ENCODE results near the gene ABCA13.
A peak's percentile ranks its signal among the peaks of the same experiment; 100 is the strongest.

Gene ABCA13

DNA sequence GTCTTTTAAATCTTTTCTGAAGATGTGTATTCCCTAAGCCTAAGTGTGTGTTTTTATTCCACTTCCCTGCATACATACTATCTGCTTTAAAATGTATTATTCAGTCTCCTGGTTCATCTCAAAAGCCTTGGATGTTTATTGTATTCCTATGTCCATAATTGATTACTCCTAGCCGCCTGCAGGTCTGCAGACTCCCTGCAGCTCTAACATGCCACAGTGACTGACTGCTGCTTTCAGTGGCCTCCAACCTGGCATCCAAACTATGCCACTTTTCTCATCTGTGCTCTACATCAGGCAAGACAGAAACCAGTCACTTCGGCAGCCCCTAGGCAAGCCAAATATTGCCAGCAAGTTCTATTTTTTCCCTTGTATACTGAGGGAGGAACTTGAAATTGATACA lies 81.7 kb downstream of the ABCA13 start:
- no peaks in the 10 kb centered on the region for H4K20me1 ChIP-seq
- H3K4me3 ChIP-seq: no peak overlapping the region
- TF ChIP-seq Cebpa-rat (IDR thresholded peaks at IDR 0.05): no peak
- H3K27me3 ChIP-seq: no peaks in the 10 kb centered on the region
- H3K36me3 ChIP-seq: no peaks in the 10 kb centered on the region
- H3K27ac ChIP-seq: no peak overlapping the region
- H3K9ac ChIP-seq: no peak overlapping the region
- H3K9me3 ChIP-seq: peaks cover 3% of the 10 kb centered on the region; the same call in 1 of the 2 replicates
- peaks cover 16% of the 10 kb centered on the region for H3K4me1 ChIP-seq
- peak overlapping the region; percentile 46 for H3K4me2 ChIP-seq

DNA sequence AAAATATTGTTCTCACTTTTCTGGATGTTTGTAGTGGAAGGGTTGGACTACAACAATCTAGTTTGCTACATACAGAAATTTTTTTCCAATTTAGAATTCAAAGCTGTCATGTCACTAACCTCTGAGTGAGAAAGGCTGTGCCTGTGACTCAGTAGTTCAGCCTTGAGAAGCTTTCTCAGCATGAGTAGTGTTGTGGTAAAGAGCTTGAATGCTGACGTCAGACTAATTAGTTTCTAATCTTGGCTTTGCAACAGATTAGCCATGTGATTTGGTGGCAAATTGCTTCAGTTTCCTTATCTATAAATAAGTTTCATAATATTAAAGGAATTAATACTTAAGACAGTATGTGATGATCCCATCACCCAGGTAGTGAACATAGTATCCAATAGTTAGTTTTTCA lies 83.8 kb downstream of the ABCA13 start:
- Histone ChIP-seq H3K4me3 (no peak overlapping the region), H3K36me3 (no peaks in the 10 kb centered on the region), H3K27ac (no peak overlapping the region), H3K27me3 (no peaks in the 10 kb centered on the region), H3K4me2 (no peak overlapping the region), H4K20me1 (no peaks in the 10 kb centered on the region), H3K9ac (no peak overlapping the region), H3K9me3 (peaks cover 3% of the 10 kb centered on the region; the same call in 1 of the 2 replicates), H3K4me1 (peaks cover 22% of the 10 kb centered on the region)
- TF ChIP-seq Cebpa-rat (IDR thresholded peaks at IDR 0.05): no peak

DNA sequence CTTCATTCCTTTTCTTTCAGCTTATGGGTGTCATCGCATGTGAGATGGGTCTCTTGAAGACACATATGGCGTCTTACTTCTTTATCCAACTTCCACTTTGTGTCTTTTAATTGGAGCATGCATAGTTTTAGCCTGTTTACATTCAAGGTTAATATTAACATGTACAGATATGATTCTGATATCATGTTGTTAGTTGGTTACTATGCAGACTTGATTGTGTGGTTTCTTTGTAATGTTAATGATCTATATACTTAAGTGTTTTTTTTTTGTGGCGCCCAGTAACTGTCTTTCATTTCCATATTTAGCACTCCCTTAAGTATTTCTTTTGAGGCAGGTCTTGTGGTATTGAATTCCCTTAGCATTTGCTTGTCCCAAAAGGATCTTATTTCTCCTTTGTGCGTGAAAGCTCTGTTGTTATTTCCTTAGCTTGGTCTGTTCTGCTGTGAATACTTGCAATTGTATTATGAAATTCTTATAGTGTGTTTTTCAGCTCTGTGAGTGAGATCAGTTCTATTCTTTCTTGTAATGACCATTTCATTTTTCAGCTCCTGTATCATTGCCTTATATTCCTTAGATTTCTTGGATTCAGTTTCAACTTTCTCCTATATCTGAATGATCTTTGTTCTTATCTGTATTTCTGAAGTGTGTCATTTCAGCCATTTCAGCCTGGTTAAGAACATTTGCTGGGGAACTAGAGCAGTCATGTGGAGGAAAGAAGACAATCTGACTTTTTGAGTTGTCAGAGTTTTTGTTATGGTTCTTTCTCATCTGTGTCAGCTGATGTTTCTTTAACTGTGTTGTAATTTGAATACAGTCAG lies 88.4 kb downstream of the ABCA13 start:
- no peaks in the 10 kb centered on the region for H4K20me1 ChIP-seq
- no peak overlapping the region for H3K9ac ChIP-seq
- no peaks in the 10 kb centered on the region for H3K36me3 ChIP-seq
- TF ChIP-seq Cebpa-rat (IDR thresholded peaks at IDR 0.05): no peak
- peaks cover 3% of the 10 kb centered on the region; the same call in 1 of the 2 replicates for H3K9me3 ChIP-seq
- H3K4me3 ChIP-seq: no peak overlapping the region
- H3K27me3 ChIP-seq: no peaks in the 10 kb centered on the region
- no peak overlapping the region for H3K27ac ChIP-seq
- peaks cover 9% of the 10 kb centered on the region; the same call in 1 of the 2 replicates for H3K4me1 ChIP-seq
- peak overlapping the region; percentile 10; the same call in 1 of the 2 replicates for H3K4me2 ChIP-seq

DNA sequence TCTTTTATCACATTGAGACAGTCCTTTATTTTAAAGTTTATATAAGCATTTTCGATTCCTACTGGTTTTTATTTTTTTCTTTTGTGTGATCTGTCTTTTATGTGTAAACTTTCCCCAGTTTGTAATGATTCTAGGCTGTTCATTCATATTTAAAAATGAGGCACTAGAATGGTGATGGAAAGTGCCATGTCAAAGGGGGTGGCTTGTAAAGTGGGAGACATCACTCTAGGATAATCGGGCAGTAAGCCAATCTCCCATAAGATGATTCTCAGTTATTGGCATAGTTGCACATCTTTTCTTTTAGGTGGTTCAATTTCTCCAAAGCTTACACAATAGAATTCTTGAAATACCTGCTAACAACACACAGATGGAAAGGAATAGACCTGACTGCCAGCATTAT lies 90.4 kb downstream of the ABCA13 start:
- no peak overlapping the region for H3K9ac ChIP-seq
- H3K4me1 ChIP-seq: peaks cover 9% of the 10 kb centered on the region; the same call in 1 of the 2 replicates
- TF ChIP-seq Cebpa-rat (IDR thresholded peaks at IDR 0.05): no peak
- no peaks in the 10 kb centered on the region for H3K27me3 ChIP-seq
- H3K4me2 ChIP-seq: no peak overlapping the region
- no peaks in the 10 kb centered on the region for H3K36me3 ChIP-seq
- no peaks in the 10 kb centered on the region for H4K20me1 ChIP-seq
- no peak overlapping the region for H3K27ac ChIP-seq
- no peak overlapping the region for H3K4me3 ChIP-seq
- 0 out of 2 replicates have a peak, but pooled peaks cover 3% of the 10 kb centered on the region for H3K9me3 ChIP-seq

DNA sequence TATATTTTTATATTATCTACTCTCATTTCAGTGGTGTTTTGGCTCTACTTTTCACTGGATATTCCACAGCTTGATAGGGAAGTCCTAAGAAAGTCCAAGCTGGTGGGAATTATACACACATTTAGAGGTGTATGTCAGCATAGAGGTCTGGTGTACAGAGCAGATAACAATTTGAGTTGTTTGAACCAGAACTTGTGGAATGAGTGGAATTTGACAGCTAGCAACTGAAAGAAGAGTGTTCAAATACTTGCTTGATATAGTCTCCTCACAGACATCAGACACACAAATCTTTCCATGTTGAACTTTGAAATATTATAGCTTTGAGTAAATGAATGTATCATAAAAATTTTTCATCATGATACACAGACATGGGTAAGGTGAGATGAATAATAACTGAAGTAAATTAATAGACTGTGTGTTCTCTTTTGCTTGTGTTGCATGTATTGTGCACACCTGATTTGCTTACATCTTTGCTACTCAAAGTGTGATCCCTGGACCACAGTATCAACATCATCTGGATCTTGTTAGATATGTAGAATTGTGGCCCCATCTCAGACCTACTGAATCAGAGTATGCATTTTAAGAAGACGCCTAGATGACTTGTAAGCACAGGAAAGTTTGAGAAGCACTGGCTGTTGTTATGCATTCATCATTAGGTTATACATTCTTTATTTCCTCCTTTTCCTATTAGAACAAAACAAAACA lies 91.5 kb downstream of the ABCA13 start:
- Histone ChIP-seq H4K20me1 (no peaks in the 10 kb centered on the region), H3K9me3 (no peaks in the 10 kb centered on the region), H3K4me2 (no peak overlapping the region), H3K27me3 (no peaks in the 10 kb centered on the region), H3K27ac (no peak overlapping the region), H3K36me3 (no peaks in the 10 kb centered on the region), H3K4me3 (no peak overlapping the region), H3K9ac (no peak overlapping the region), H3K4me1 (peaks cover 9% of the 10 kb centered on the region; the same call in 1 of the 2 replicates)
- TF ChIP-seq Cebpa-rat (IDR thresholded peaks at IDR 0.05): no peak

DNA sequence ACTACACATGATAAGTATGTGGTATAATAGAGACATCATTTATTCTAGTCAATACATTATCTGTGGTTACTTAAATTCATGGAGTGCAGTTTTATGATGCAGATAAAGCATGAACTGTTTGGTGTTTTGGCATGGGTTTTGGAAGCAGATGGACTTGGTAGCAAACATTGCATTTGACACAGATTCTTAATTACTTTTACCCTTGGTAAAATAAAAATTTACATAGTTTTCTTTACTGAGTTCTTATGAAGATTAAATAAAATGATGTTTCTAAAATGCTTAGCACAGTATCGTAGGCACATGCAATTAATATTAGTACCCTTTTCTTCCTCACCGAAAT lies 92.0 kb downstream of the ABCA13 start:
- H3K27ac ChIP-seq: no peak overlapping the region
- H3K27me3 ChIP-seq: no peaks in the 10 kb centered on the region
- TF ChIP-seq Cebpa-rat (IDR thresholded peaks at IDR 0.05): no peak
- no peaks in the 10 kb centered on the region for H3K36me3 ChIP-seq
- H4K20me1 ChIP-seq: no peaks in the 10 kb centered on the region
- H3K9ac ChIP-seq: no peak overlapping the region
- H3K4me3 ChIP-seq: no peak overlapping the region
- H3K4me2 ChIP-seq: no peak overlapping the region
- peaks cover 9% of the 10 kb centered on the region; the same call in 1 of the 2 replicates for H3K4me1 ChIP-seq
- no peaks in the 10 kb centered on the region for H3K9me3 ChIP-seq

DNA sequence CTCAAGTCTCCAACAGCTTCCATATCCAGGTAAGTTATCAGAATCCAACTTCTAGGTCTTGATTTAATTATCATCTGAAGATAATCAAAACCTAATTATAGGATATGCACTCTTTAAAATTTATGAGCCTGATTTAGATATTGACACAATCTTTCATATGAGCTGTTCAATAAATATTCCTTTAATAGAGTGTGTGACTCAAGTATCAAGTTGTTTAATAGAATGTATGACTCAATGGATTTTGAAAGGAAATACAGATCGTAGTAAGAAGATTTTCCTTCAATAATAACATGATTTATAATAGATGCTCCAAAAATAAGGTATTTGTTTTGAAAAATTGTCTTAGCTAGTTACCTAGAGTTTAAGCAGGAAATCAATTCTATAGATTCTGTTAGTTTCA lies 97.8 kb downstream of the ABCA13 start:
- Histone ChIP-seq H3K4me2 (no peak overlapping the region), H3K9ac (no peak overlapping the region), H4K20me1 (no peaks in the 10 kb centered on the region), H3K4me1 (no peaks in the 10 kb centered on the region), H3K27ac (no peak overlapping the region), H3K36me3 (no peaks in the 10 kb centered on the region), H3K4me3 (no peak overlapping the region), H3K9me3 (no peaks in the 10 kb centered on the region), H3K27me3 (no peaks in the 10 kb centered on the region)
- no peak for TF ChIP-seq Cebpa-rat (IDR thresholded peaks at IDR 0.05)

DNA sequence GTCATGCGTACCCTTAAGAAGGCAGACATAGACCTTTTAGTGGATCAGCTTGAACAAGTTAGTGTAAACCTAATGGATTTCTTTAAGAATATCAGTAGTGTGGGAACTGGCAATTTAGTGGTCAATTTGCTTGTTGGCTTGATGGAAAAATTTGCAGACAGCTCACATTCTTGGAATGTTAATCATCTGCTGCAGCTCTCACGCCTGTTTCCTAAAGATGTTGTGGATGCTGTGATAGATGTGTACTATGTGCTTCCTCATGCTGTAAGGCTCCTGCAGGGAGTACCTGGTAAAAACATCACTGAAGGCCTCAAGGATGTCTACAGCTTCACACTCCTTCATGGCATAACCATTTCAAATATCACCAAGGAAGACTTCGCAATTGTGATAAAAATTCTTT lies 103.4 kb downstream of the ABCA13 start:
- TF ChIP-seq Cebpa-rat (IDR thresholded peaks at IDR 0.05): no peak
- Histone ChIP-seq H4K20me1 (no peaks in the 10 kb centered on the region), H3K9ac (no peak overlapping the region), H3K36me3 (no peaks in the 10 kb centered on the region), H3K27ac (no peak overlapping the region), H3K9me3 (no peaks in the 10 kb centered on the region), H3K27me3 (no peaks in the 10 kb centered on the region), H3K4me2 (no peak overlapping the region), H3K4me3 (no peak overlapping the region), H3K4me1 (no peaks in the 10 kb centered on the region)

DNA sequence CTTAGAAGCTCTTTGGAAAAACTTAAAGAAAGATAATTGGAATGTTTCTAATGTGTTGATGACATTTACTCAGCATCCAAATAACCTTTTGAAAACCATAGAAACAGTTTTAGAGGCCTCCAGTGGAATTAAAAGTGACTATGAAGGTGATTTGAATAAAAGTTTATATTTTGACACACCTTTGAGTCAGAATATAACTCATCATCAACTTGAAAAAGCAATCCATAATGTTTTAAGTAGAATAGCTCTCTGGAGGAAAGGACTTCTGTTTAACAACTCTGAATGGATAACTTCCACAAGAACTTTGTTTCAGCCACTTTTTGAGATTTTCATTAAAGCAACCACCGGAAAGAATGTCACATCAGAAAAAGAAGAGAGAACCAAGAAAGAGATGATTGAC lies 108.2 kb downstream of the ABCA13 start:
- no peaks in the 10 kb centered on the region for H3K9me3 ChIP-seq
- H3K27me3 ChIP-seq: no peaks in the 10 kb centered on the region
- no peaks in the 10 kb centered on the region for H3K36me3 ChIP-seq
- no peak overlapping the region for H3K4me3 ChIP-seq
- TF ChIP-seq Cebpa-rat (IDR thresholded peaks at IDR 0.05): no peak
- no peak overlapping the region for H3K9ac ChIP-seq
- H4K20me1 ChIP-seq: no peaks in the 10 kb centered on the region
- no peak overlapping the region for H3K27ac ChIP-seq
- H3K4me2 ChIP-seq: no peak overlapping the region
- no peaks in the 10 kb centered on the region for H3K4me1 ChIP-seq

DNA sequence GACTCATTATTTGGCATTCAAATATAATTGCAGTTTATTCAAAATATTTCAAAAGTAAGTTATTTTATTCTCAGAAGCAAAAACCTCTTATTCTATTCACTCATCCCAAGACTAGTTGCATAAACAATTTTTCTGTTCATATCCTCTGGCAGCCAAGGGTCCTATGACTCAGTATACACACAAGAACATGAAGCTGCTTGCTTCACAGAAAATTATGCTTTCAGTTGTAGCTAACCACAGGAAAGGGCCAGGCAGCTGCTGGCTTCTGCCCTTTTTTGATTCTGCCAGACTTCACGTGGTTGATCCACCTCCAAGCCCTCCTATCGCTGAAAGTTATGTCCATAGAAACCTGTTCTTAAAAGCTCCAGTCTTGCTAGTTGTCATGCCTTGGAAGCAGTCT lies 108.8 kb downstream of the ABCA13 start:
- no peak overlapping the region for H3K4me2 ChIP-seq
- no peaks in the 10 kb centered on the region for H3K4me1 ChIP-seq
- no peaks in the 10 kb centered on the region for H3K36me3 ChIP-seq
- no peaks in the 10 kb centered on the region for H3K27me3 ChIP-seq
- no peak overlapping the region for H3K27ac ChIP-seq
- H3K9ac ChIP-seq: no peak overlapping the region
- no peak overlapping the region for H3K4me3 ChIP-seq
- H4K20me1 ChIP-seq: no peaks in the 10 kb centered on the region
- no peaks in the 10 kb centered on the region for H3K9me3 ChIP-seq
- no peak for TF ChIP-seq Cebpa-rat (IDR thresholded peaks at IDR 0.05)
